ENCODE results near the gene ZCCHC2. TPM values are rescaled to one million over a fixed set of nuclear protein-coding genes. Genes with fewer than 3 reads are reported as not detected.

ZCCHC2 gene
- total and polyA plus RNA-seq, 2 of the 8 experiments (the other 6 are each of a cell fraction or from before 2014, with no cell fraction given): 13.5 to 18.6 TPM

DNA sequence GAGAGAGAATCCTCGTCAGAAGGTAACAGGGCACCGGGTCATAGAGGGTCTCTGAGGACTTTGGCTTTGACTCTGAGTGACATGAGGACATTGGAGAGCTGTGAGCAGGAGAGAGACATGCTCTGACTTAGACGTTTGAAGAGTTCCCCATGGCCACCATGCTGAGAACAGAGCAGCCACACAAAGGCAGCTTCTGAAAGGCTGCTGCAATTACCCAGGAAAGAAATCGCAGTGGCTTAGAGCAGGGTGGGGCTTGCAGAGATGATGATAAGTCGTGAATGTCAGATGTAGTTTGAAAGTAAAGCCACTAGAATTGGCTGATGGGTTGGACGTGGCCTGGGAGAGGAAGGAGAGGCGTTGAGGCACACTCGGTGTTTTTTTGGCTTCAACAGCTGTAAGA is 79.0 kb downstream of the ZCCHC2 start:
- H3K79me2 ChIP-seq (ENCODE audit: control insufficient read depth in 1 of 2, insufficient read depth in 2 of 2, low read length in 2 of 2): no peaks in the 10 kb centered on the region
- no peak overlapping the region for H3K4me2 ChIP-seq (ENCODE audit: insufficient read depth in 1 of 2, low read depth in 2 of 2, low read length in 2 of 2)
- H2BK120ac ChIP-seq (replicated peaks; ENCODE audit: low read depth, low read length): no peak overlapping the region
- 81% methylated on average over 8 of the region's 8 CpGs; no CpG with 5 or more reads in 1 of the 2 experiments for WGBS, 2 experiments (ENCODE audit: extremely low coverage in 1 of 2, insufficient coverage in 1 of 2, insufficient read length in 1 of 2, insufficient replicate concordance in 2 of 2, low coverage in 1 of 2, low lambda C conversion rate in 2 of 2, missing lambda C conversion rate in 1 of 2)
- no peak overlapping the region for H2AK5ac ChIP-seq (ENCODE audit: low read depth, low read length)
- no peak overlapping the region for H2BK15ac ChIP-seq (ENCODE audit: low read length)
- H3K56ac ChIP-seq (replicated peaks; ENCODE audit: insufficient read length, low read depth, low read length): no peak overlapping the region
- POLR2A ChIA-PET (ENCODE audit: partially characterized antibody): no interaction called here
- H3K18ac ChIP-seq (ENCODE audit: extremely low read depth, low read length): no peak overlapping the region
- CTCF ChIA-PET (ENCODE audit: partially characterized antibody): interaction anchor here (0.9 to 5.1 kb wide), 6 partner anchors 8 to 415 kb away, joined by 3 to 34 read pairs (median 4); no protein-coding TSS in a partner anchor
- no peak overlapping the region for H2BK20ac ChIP-seq (ENCODE audit: low read length)
- no peak overlapping the region for H3K27ac ChIP-seq (ENCODE audit: low read depth, low read length)
- no peak overlapping the region for H3K9ac ChIP-seq (replicated peaks in 1 of 4; ENCODE audit: extremely low read depth in 1 of 4, low read depth in 3 of 4, low read length in 3 of 4)
- no peak overlapping the region for H3K14ac ChIP-seq (ENCODE audit: insufficient read length)
- no peak for DNase-seq (ENCODE audit: low read depth in 1 of 2, low spot score in 2 of 2)
- H3K9me3 ChIP-seq (ENCODE audit: insufficient read depth in 2 of 2, low read depth in 1 of 2, low read length in 1 of 2): no peaks in the 10 kb centered on the region
- H3K23me2 ChIP-seq (ENCODE audit: low read depth, low read length): peaks cover 4% of the 10 kb centered on the region; the same call in 1 of the 2 replicates
- H2BK5ac ChIP-seq (ENCODE audit: low read depth, low read length): no peak overlapping the region; the same call in 1 of the 2 replicates
- no peak overlapping the region for H4K91ac ChIP-seq (replicated peaks; ENCODE audit: insufficient read length, low read length)
- no peak overlapping the region for H2AFZ ChIP-seq (ENCODE audit: low read length)
- H4K20me1 ChIP-seq (replicated peaks in 1 of 2; ENCODE audit: control insufficient read depth in 1 of 2, insufficient read depth in 2 of 2, low read length in 2 of 2): no peaks in the 10 kb centered on the region
- no peaks in the 10 kb centered on the region for H3K79me1 ChIP-seq (ENCODE audit: low read depth, low read length)
- no peak for TF ChIP-seq CREB1 (IDR thresholded peaks at IDR 0.05)
- no peak for TF ChIP-seq SP2 (IDR thresholded peaks at IDR 0.05; ENCODE audit: low read length)
- no peak for TF ChIP-seq TAF1 (IDR thresholded peaks at IDR 0.05; ENCODE audit: low read depth, low read length)
- TF ChIP-seq TBP (IDR thresholded peaks at IDR 0.05; ENCODE audit: low read depth, low read length): no peak
- TF ChIP-seq, protein P1, sequence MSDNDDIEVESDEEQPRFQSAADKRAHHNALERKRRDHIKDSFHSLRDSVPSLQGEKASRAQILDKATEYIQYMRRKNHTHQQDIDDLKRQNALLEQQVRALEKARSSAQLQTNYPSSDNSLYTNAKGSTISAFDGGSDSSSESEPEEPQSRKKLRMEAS (IDR thresholded peaks at IDR 0.05): no peak
- no peak for TF ChIP-seq NANOG (IDR thresholded peaks at IDR 0.05; ENCODE audit: insufficient read depth, low read depth, low read length, poor library complexity, severe bottlenecking)
- TF ChIP-seq GABPA (IDR thresholded peaks at IDR 0.05; ENCODE audit: borderline replicate concordance, insufficient read depth, low read length): no peak
- no peak for TF ChIP-seq SIN3A (conservative IDR thresholded peaks at IDR 0.05 in 1 of 2, IDR thresholded peaks at IDR 0.05 in 1 of 2; ENCODE audit: low read depth in 1 of 2, low read length in 2 of 2)
- no peak overlapping the region for H2BK12ac ChIP-seq (ENCODE audit: low read depth, low read length)
- peaks cover 0 to under 1% (median 0%) of the 10 kb centered on the region in 4 experiments; a peak in 1 of 7 replicates for H3K4me1 ChIP-seq (replicated peaks in 1 of 4; ENCODE audit: control insufficient read depth in 3 of 4, insufficient read depth in 4 of 4, low read length in 3 of 4)
- no peak overlapping the region for H4K5ac ChIP-seq (ENCODE audit: insufficient read length, low read depth, low read length)
- no peak overlapping the region for H3K4me3 ChIP-seq (ENCODE audit: extremely low read depth in 1 of 4, insufficient read depth in 2 of 4, low read depth in 3 of 4, low read length in 4 of 4)
- no peak overlapping the region for H4K8ac ChIP-seq (ENCODE audit: extremely low read depth, insufficient read depth, low read length)
- FAIRE-seq: no peak
- no peaks in the 10 kb centered on the region for H3K36me3 ChIP-seq (ENCODE audit: control insufficient read depth in 2 of 4, insufficient read depth in 4 of 4, low read length in 3 of 4)
- no peak overlapping the region for H3K4ac ChIP-seq (replicated peaks; ENCODE audit: insufficient read length, low read depth, low read length)
- no peak overlapping the region for H3K23ac ChIP-seq (ENCODE audit: insufficient read length)
- H3K27me3 ChIP-seq (replicated peaks in 1 of 4; ENCODE audit: control insufficient read depth in 3 of 4, extremely low read depth in 1 of 4, insufficient read depth in 3 of 4, low read length in 3 of 4): peaks cover 3 to 6% (median 6%) of the 10 kb centered on the region in 4 experiments
